IMR-90 (cell line): ENCODE results near the gene DCC. TPM values are rescaled to one million over a fixed set of nuclear protein-coding genes. Genes with fewer than 3 reads are reported as not detected.

Source experiments
- ATAC-seq: fragments of 200-7000 bp; cut with Tn5 transposase; 2 replicates; pipeline ENCODE4 v1.9.1; 2020; ENCODE audit warnings: low read depth, mild to moderate bottlenecking, moderate library complexity
- BruUV-seq: library from RNA; stranded (reverse); fragments of 400-500 nt; replicated peaks from 2 replicates; lab custom pipeline; 2021; lab: Mats Ljungman, UMichigan
- CTCF ChIA-PET: fragments of 300-600 bp; formaldehyde crosslinking; extraction: SDS; loops from one replicate; lab custom pipeline; 2021; ENCODE audit warnings: antibody characterized with exemption; lab: Yijun Ruan, JAX
- POLR2A ChIA-PET: fragments of 300-600 bp; sonication (Branson Sonifier 250); formaldehyde crosslinking; loops from one replicate; lab custom pipeline; 2022; ENCODE audit warnings: antibody characterized with exemption; ENCODE audit not compliant: unreplicated experiment; lab: Charles Lee
- DNase-seq: peaks from one replicate; pipeline ENCODE4 v3.0.0; 2013
- H2AFZ ChIP-seq: replicated peaks from 2 replicates; pipeline ENCODE3; 2013; ENCODE audit warnings: low read length, mild to moderate bottlenecking; ENCODE audit not compliant: poor library complexity
- H2AK5ac ChIP-seq: 2 replicates; pipeline ENCODE4 v1.6.1; 2013; ENCODE audit warnings: low read depth, low read length, inconsistent platforms
- H2AK9ac ChIP-seq: replicated peaks from 2 replicates; pipeline ENCODE3; 2013; ENCODE audit warnings: mild to moderate bottlenecking, low read depth, low read length, moderate library complexity; ENCODE audit not compliant: poor library complexity
- H2BK120ac ChIP-seq: 2 replicates; pipeline ENCODE4 v1.6.1; 2013; ENCODE audit warnings: low read depth, low read length, inconsistent platforms
- H2BK15ac ChIP-seq: 3 replicates; pipeline ENCODE4 v1.6.1; 2013; ENCODE audit warnings: low read depth, low read length, inconsistent platforms
- H2BK20ac ChIP-seq: 2 replicates; pipeline ENCODE4 v1.6.1; 2013; ENCODE audit warnings: low read depth, mild to moderate bottlenecking, inconsistent platforms, low read length, moderate library complexity
- H2BK5ac ChIP-seq: 2 replicates; pipeline ENCODE4 v1.6.1; 2013; ENCODE audit warnings: mild to moderate bottlenecking, low read depth, low read length, inconsistent platforms; ENCODE audit not compliant: poor library complexity, severe bottlenecking
- H3K14ac ChIP-seq: replicated peaks from 2 replicates; pipeline ENCODE4 v1.6.1; 2013; ENCODE audit warnings: low read depth, low read length, inconsistent platforms
- H3K18ac ChIP-seq: 2 replicates; pipeline ENCODE4 v1.6.1; 2013; ENCODE audit warnings: low read depth, low read length, control low read depth
- H3K23ac ChIP-seq: 2 replicates; pipeline ENCODE4 v1.6.1; 2013; ENCODE audit warnings: low read depth, low read length, inconsistent platforms
- H3K27ac ChIP-seq: 2 replicates; pipeline ENCODE4 v1.5.1; 2013; ENCODE audit warnings: mild to moderate bottlenecking, control low read depth, low read length; ENCODE audit not compliant: insufficient read depth
- H3K27me3 ChIP-seq: 2 replicates; pipeline ENCODE4 v1.6.1; 2013; ENCODE audit warnings: low read length; ENCODE audit not compliant: control insufficient read depth, insufficient read depth
- H3K36me3 ChIP-seq: 2 replicates; pipeline ENCODE4 v1.6.1; 2013; ENCODE audit warnings: low read length, mixed read lengths; ENCODE audit not compliant: control insufficient read depth, insufficient read depth
- H3K4ac ChIP-seq: 2 replicates; pipeline ENCODE4 v1.6.1; 2013; ENCODE audit warnings: low read depth, low read length, inconsistent platforms
- H3K4me1 ChIP-seq: 2 replicates; pipeline ENCODE4 v1.6.1; 2013; ENCODE audit warnings: low read length, mixed read lengths; ENCODE audit not compliant: control insufficient read depth, insufficient read depth
- H3K4me2 ChIP-seq: 2 replicates; pipeline ENCODE4 v1.6.1; 2013; ENCODE audit warnings: low read depth, mild to moderate bottlenecking, control low read depth, low read length, moderate library complexity
- H3K4me3 ChIP-seq: 2 replicates; pipeline ENCODE4 v1.5.1; 2013; ENCODE audit warnings: low read depth, mild to moderate bottlenecking, control low read depth, low read length, moderate library complexity; ENCODE audit not compliant: insufficient read depth
- H3K56ac ChIP-seq: 2 replicates; pipeline ENCODE4 v1.6.1; 2013; ENCODE audit warnings: low read length, inconsistent platforms; ENCODE audit not compliant: insufficient read depth; ENCODE audit errors: extremely low read depth
- H3K79me1 ChIP-seq, 2 experiments: 2 replicates each; pipeline ENCODE4 v1.6.1; 2013; ENCODE audit warnings: low read length in 2 of 2, inconsistent platforms in 1 of 2, low read depth in 1 of 2
- H3K9ac ChIP-seq: 2 replicates; pipeline ENCODE4 v1.6.1; 2013; ENCODE audit warnings: low read depth, low read length, control low read depth
- H3K9me1 ChIP-seq: 2 replicates; pipeline ENCODE4 v1.6.1; 2013; ENCODE audit warnings: low read length, inconsistent platforms; ENCODE audit not compliant: insufficient read depth
- H3K9me3 ChIP-seq: 2 replicates; pipeline ENCODE4 v1.6.1; 2013; ENCODE audit warnings: low read length; ENCODE audit not compliant: control insufficient read depth, insufficient read depth
- H4K20me1 ChIP-seq: 2 replicates; pipeline ENCODE4 v1.6.1; 2013; ENCODE audit warnings: low read length, inconsistent platforms; ENCODE audit not compliant: insufficient read depth
- H4K5ac ChIP-seq: 2 replicates; pipeline ENCODE4 v1.6.1; 2013; ENCODE audit warnings: mild to moderate bottlenecking, low read depth, low read length, control low read depth
- H4K8ac ChIP-seq, 2 experiments: 2 replicates each; pipeline ENCODE4 v1.6.1; 2013; ENCODE audit warnings: low read depth in 2 of 2, low read length in 2 of 2, control low read depth in 1 of 2, inconsistent platforms in 1 of 2
- H4K91ac ChIP-seq: 2 replicates; pipeline ENCODE4 v1.6.1; 2013; ENCODE audit warnings: low read depth, low read length, inconsistent platforms; ENCODE audit not compliant: insufficient read depth
- BHLHE40 ChIP-seq: fragments of 150-350 bp; IDR thresholded peaks from 2 replicates; pipeline ENCODE4 v1.6.1; 2016; ENCODE audit warnings: mild to moderate bottlenecking, low read depth, low read length
- CHD1 ChIP-seq: IDR thresholded peaks from 2 replicates; pipeline ENCODE4 v1.6.1; 2012; ENCODE audit warnings: low read depth, low read length, improper control_type of control experiment
- CTCF ChIP-seq: conservative IDR thresholded peaks from 2 replicates; pipeline ENCODE4 v1.5.1; 2012; ENCODE audit warnings: mild to moderate bottlenecking, low read depth, low read length, improper control_type of control experiment
- ELK1 ChIP-seq: fragments of 150-350 bp; IDR thresholded peaks from 2 replicates; pipeline ENCODE4 v1.6.1; 2016; ENCODE audit warnings: low read depth, mild to moderate bottlenecking, low read length, moderate library complexity, borderline replicate concordance
- FOS ChIP-seq: fragments of 150-350 bp; IDR thresholded peaks from 2 replicates; pipeline ENCODE4 v1.6.1; 2016; ENCODE audit warnings: low read depth, low read length
- MAFK ChIP-seq: IDR thresholded peaks from 2 replicates; pipeline ENCODE4 v1.6.1; 2012; ENCODE audit warnings: low read depth, low read length, improper control_type of control experiment
- MAZ ChIP-seq: IDR thresholded peaks from 2 replicates; pipeline ENCODE4 v1.6.1; 2012; ENCODE audit warnings: low read depth, mild to moderate bottlenecking, low read length, improper control_type of control experiment, moderate library complexity, borderline replicate concordance
- MXI1 ChIP-seq: IDR thresholded peaks from 2 replicates; pipeline ENCODE4 v1.6.1; 2012; ENCODE audit warnings: low read depth, mild to moderate bottlenecking, low read length, moderate library complexity, borderline replicate concordance
- POLR2A ChIP-seq: IDR thresholded peaks from 2 replicates; pipeline ENCODE4 v1.6.1; 2012; ENCODE audit warnings: mild to moderate bottlenecking, low read depth, low read length
- RAD21 ChIP-seq: IDR thresholded peaks from 2 replicates; pipeline ENCODE4 v1.6.1; 2012; ENCODE audit warnings: low read length, improper control_type of control experiment
- RCOR1 ChIP-seq: IDR thresholded peaks from 2 replicates; pipeline ENCODE4 v1.6.1; 2012; ENCODE audit warnings: mild to moderate bottlenecking, low read length, improper control_type of control experiment; ENCODE audit not compliant: insufficient replicate concordance
- RFX5 ChIP-seq: IDR thresholded peaks from 2 replicates; pipeline ENCODE4 v1.8.0; 2012; ENCODE audit warnings: low read depth, mild to moderate bottlenecking, low read length, moderate library complexity
- SMC3 ChIP-seq: fragments of 150-350 bp; IDR thresholded peaks from 2 replicates; pipeline ENCODE4 v1.6.1; 2016; ENCODE audit warnings: low read depth, mild to moderate bottlenecking, antibody characterized with exemption, low read length, moderate library complexity
- USF2 ChIP-seq: fragments of 150-350 bp; IDR thresholded peaks from 2 replicates; pipeline ENCODE4 v1.6.1; 2017; ENCODE audit warnings: mild to moderate bottlenecking, antibody characterized with exemption, low read length, low read depth
- WGBS, 2 experiments: methylation state at CpG; one replicate each; pipeline versions ENCODE4 v1.1.5 to v1.1.7; 2013; ENCODE audit warnings: missing lambda C conversion rate in 2 of 2; ENCODE audit not compliant: insufficient read length in 1 of 2; ENCODE audit errors: extremely low coverage in 2 of 2; 5-methylcytosine and 5-hydroxymethylcytosine counted together
- dilution Hi-C: fragments of 300-500 bp; cut with HindIII; formaldehyde crosslinking; loops from one replicate; pipeline ENCODE4 v1.14.3; 2018; ENCODE audit warnings: low sequenced_read_pairs; ENCODE audit not compliant: unreplicated experiment
- in situ Hi-C: fragments of 300-500 bp; cut with MboI; formaldehyde crosslinking; loops from 3 replicates; pipeline ENCODE4 v1.14.3; 2019; ENCODE audit warnings: low sequenced_read_pairs, inconsistent platforms, mixed read lengths
- intact Hi-C: fragments of 100-400 bp; cut with micrococcal nuclease; formaldehyde crosslinking; loops from 2 replicates; pipeline ENCODE4 v1.10.0; 2022
- polyA plus RNA-seq, 3 experiments: library from polyadenylated mRNA; depleted of rRNA; stranded (reverse); fragments of >200 nt; gene quantifications; 2 replicates each; pipeline ENCODE4 v1.2.3, GENCODE V29; 2012; ENCODE audit warnings: low replicate concordance in 1 of 3
- total RNA-seq: library from RNA; depleted of rRNA; stranded (reverse); fragments of >200 nt; gene quantifications from 2 replicates; pipeline ENCODE4 v1.2.3, GENCODE V29; 2012

DCC gene
- total and polyA plus RNA-seq, 2 of the 4 experiments (the other 2 are of a cell fraction): 0.31 to 0.54 TPM

GRCh38 chr18:53114441-53114840 lies 774.4 kb downstream of the DCC start:
- Histone ChIP-seq H2AK9ac (no peak overlapping the region), H3K18ac (no peak overlapping the region), H3K4ac (no peak overlapping the region), H3K9me3 (peaks cover 2% of the 10 kb centered on the region; the same call in 1 of the 2 replicates), H4K20me1 (no peaks in the 10 kb centered on the region), H3K56ac (no peak overlapping the region), H3K27me3 (no peaks in the 10 kb centered on the region), H3K9ac (no peak overlapping the region), H4K91ac (no peak overlapping the region), H3K4me3 (no peak overlapping the region), H2BK20ac (no peak overlapping the region), H3K9me1 (no peaks in the 10 kb centered on the region), H2BK15ac (no peak overlapping the region), H3K79me1 (no peaks in the 10 kb centered on the region), H3K27ac (no peak overlapping the region), H2BK120ac (no peak overlapping the region), H4K8ac (no peak overlapping the region), H3K36me3 (no peaks in the 10 kb centered on the region), H3K14ac (no peak overlapping the region), H2BK5ac (no peak overlapping the region), H3K4me1 (no peaks in the 10 kb centered on the region), H2AK5ac (no peak overlapping the region), H3K4me2 (no peak overlapping the region), H3K23ac (no peak overlapping the region), H4K5ac (no peak overlapping the region), H2AFZ (no peak overlapping the region)
- WGBS, 2 experiments: no CpG with 5 or more reads among the region's 3 CpGs
- DNase-seq (no peak), ATAC-seq (no peak)
- no TSS peak for BruUV-seq
- POLR2A ChIA-PET: no interaction called here
- CTCF ChIA-PET: no interaction called here
- intact Hi-C loops (no loop called here), dilution Hi-C loops (no loop called here), in situ Hi-C loops (no loop called here)
- TF ChIP-seq BHLHE40: no peak
- no peak for TF ChIP-seq POLR2A
- no peak for TF ChIP-seq SMC3
- no peak for TF ChIP-seq ELK1
- TF ChIP-seq MAFK: no peak
- TF ChIP-seq RAD21: no peak
- no peak for TF ChIP-seq MAZ
- TF ChIP-seq RFX5: no peak
- no peak for TF ChIP-seq CTCF
- TF ChIP-seq FOS: no peak
- TF ChIP-seq CHD1: no peak
- TF ChIP-seq USF2: no peak
- TF ChIP-seq RCOR1: no peak
- TF ChIP-seq MXI1: no peak
